B cell (primary cell): Measurements from ENCODE around the gene ABHD17C. TPM values are rescaled to one million over a fixed set of nuclear protein-coding genes. Genes with fewer than 3 reads are reported as not detected.

ENCODE experiments used
- ATAC-seq: fragments of 200-7000 bp; cut with Tn5 transposase; one replicate; pipeline ENCODE4 v1.10.0; 2021; ENCODE audit warnings: low read depth, mild to moderate bottlenecking, moderate number of reproducible peaks, moderate library complexity
- CTCF ChIA-PET: fragments of 350-600 bp; sonication (Branson Sonifier 250); formaldehyde crosslinking; loops from one replicate; lab custom pipeline; 2021; ENCODE audit warnings: antibody characterized with exemption, inconsistent platforms; lab: Charles Lee
- POLR2A ChIA-PET: fragments of 350-600 bp; sonication (Branson Sonifier 250); formaldehyde crosslinking; loops from one replicate; lab custom pipeline; 2021; ENCODE audit warnings: antibody characterized with exemption; lab: Charles Lee
- DNase-seq: peaks from one replicate; pipeline ENCODE4 v3.0.0; 2013
- H2AFZ ChIP-seq: 2 replicates; pipeline ENCODE4 v1.6.1; 2012; ENCODE audit warnings: mild to moderate bottlenecking, low read depth, low read length; ENCODE audit not compliant: insufficient read depth, poor library complexity, severe bottlenecking
- H3K27ac ChIP-seq, 2 donors: 1 replicate in 1 of 2; 2 replicates in 1 of 2; pipeline ENCODE4 v1.5.1; 2012 to 2013; ENCODE audit warnings: low read length in 2 of 2, mild to moderate bottlenecking in 2 of 2, moderate library complexity in 1 of 2
- H3K27me3 ChIP-seq, 4 experiments: fragments of 200-600 bp in 1 of 4; sonication (generic) in 1 of 4; replicated peaks in 1 of 4; 1 replicate in 2 of 4; 2 replicates in 2 of 4; pipeline versions ENCODE4 v1.6.1 to v1.7.0; 2013 to 2016; ENCODE audit warnings: low read length in 3 of 4, mild to moderate bottlenecking in 2 of 4, mixed read lengths in 1 of 4, moderate library complexity in 1 of 4; ENCODE audit not compliant: insufficient read depth in 4 of 4, control insufficient read depth in 3 of 4; ENCODE audit errors: control extremely low read depth in 1 of 4
- H3K36me3 ChIP-seq, 2 experiments: replicated peaks in 1 of 2; 1 replicate in 1 of 2; 2 replicates in 1 of 2; pipeline versions ENCODE4 v1.6.1 to v1.7.1; 2013; ENCODE audit warnings: low read length in 1 of 2; ENCODE audit not compliant: insufficient read depth in 2 of 2, control insufficient read depth in 1 of 2; ENCODE audit errors: control extremely low read depth in 1 of 2, extremely low read depth in 1 of 2
- H3K4me1 ChIP-seq, 2 donors: fragments of 200-600 bp in 1 of 2; sonication (generic) in 1 of 2; 1 replicate in 1 of 2; 2 replicates in 1 of 2; pipeline versions ENCODE4 v1.5.1 to v1.6.1; 2013 to 2017; ENCODE audit warnings: low read length in 2 of 2; ENCODE audit not compliant: control insufficient read depth in 2 of 2, insufficient read depth in 2 of 2
- H3K4me2 ChIP-seq: replicated peaks from 2 replicates; pipeline ENCODE3; 2012; ENCODE audit warnings: mild to moderate bottlenecking, low read depth, low read length; ENCODE audit not compliant: poor library complexity, severe bottlenecking
- H3K4me3 ChIP-seq, 5 experiments: fragments of 200-600 bp in 1 of 5; sonication (generic) in 1 of 5; 1 replicate in 3 of 5; 2 replicates in 2 of 5; pipeline versions ENCODE4 v1.5.1 to v1.7.0; 2011 to 2016; ENCODE audit warnings: low read length in 4 of 5, mild to moderate bottlenecking in 4 of 5, low read depth in 2 of 5, control low read depth in 1 of 5, moderate library complexity in 1 of 5; ENCODE audit not compliant: insufficient read depth in 1 of 5; ENCODE audit errors: control extremely low read depth in 1 of 5, extremely low read depth in 1 of 5
- H3K79me2 ChIP-seq: fragments of 200-600 bp; sonication (generic); one replicate; pipeline ENCODE4 v1.6.0; 2016; ENCODE audit warnings: low read length; ENCODE audit not compliant: control insufficient read depth, insufficient read depth
- H3K9ac ChIP-seq: fragments of 200-600 bp; sonication (generic); 2 replicates; pipeline ENCODE4 v1.6.1; 2017; ENCODE audit warnings: mild to moderate bottlenecking, low read length, moderate library complexity
- H3K9me3 ChIP-seq, 3 donors: one replicate each; pipeline versions ENCODE4 v1.6.1 to v1.7.1; 2013; ENCODE audit warnings: low read length in 2 of 3; ENCODE audit not compliant: control insufficient read depth in 2 of 3, insufficient read depth in 1 of 3; ENCODE audit errors: control extremely low read depth in 1 of 3
- H4K20me1 ChIP-seq: 2 replicates; pipeline ENCODE4 v1.6.0; 2012; ENCODE audit warnings: mild to moderate bottlenecking, low read length; ENCODE audit not compliant: insufficient read depth, control insufficient read depth, poor library complexity, severe bottlenecking
- H3K27ac Mint-ChIP-seq: one replicate; pipeline ENCODE4 v1.8.0; 2021; ENCODE audit warnings: mixed read lengths
- H3K27me3 Mint-ChIP-seq: one replicate; pipeline ENCODE4 v1.8.0; 2021; ENCODE audit warnings: mixed read lengths
- H3K4me1 Mint-ChIP-seq: one replicate; pipeline ENCODE4 v1.8.0; 2021; ENCODE audit warnings: mixed read lengths
- H3K4me3 Mint-ChIP-seq: one replicate; pipeline ENCODE4 v1.8.0; 2021; ENCODE audit warnings: mixed read lengths
- H3K9me3 Mint-ChIP-seq: one replicate; pipeline ENCODE4 v1.8.0; 2022; ENCODE audit warnings: mixed read lengths; ENCODE audit not compliant: insufficient read depth
- CTCF ChIP-seq: fragments of 200-600 bp; IDR thresholded peaks from one replicate; pipeline ENCODE4 v1.8.0; 2022; ENCODE audit warnings: antibody characterized with exemption, mild to moderate bottlenecking
- EZH2 ChIP-seq: IDR thresholded peaks from 2 replicates; pipeline ENCODE4 v1.6.1; 2012; ENCODE audit warnings: borderline replicate concordance, low read depth, mild to moderate bottlenecking, moderate library complexity, low read length; ENCODE audit not compliant: insufficient read depth, poor library complexity, severe bottlenecking
- WGBS: methylation state at CpG from one replicate; pipeline ENCODE4 v1.1.5; 2013; ENCODE audit warnings: missing lambda C conversion rate; ENCODE audit not compliant: insufficient coverage; 5-methylcytosine and 5-hydroxymethylcytosine counted together
- intact Hi-C: fragments of 100-400 bp; cut with micrococcal nuclease; formaldehyde crosslinking; loops from one replicate; pipeline ENCODE4 v1.10.0; 2022
- polyA plus RNA-seq: library from polyadenylated mRNA; depleted of rRNA; stranded (reverse); fragments of >200 nt; gene quantifications from 2 replicates; pipeline ENCODE4 v1.2.3, GENCODE V29; 2012
- total RNA-seq, 2 donors: library from RNA; stranded (reverse); fragments of 120-200 nt in 1 of 2; gene quantifications; 1 replicate in 1 of 2; 2 replicates in 1 of 2; pipeline versions ENCODE4 v1.2.3 to v1.2.4, GENCODE V29; 2013 to 2022

Gene ABHD17C
- total and polyA plus RNA-seq, 2 donors (not counting 1 experiment from before 2014, with no cell fraction given): 0.78 to 1.9 TPM

- ChIA-PET POLR2A (no interaction called here), CTCF (no interaction called here)
- H2AFZ ChIP-seq: no peak overlapping the region
- no peak overlapping the region for H3K27ac ChIP-seq
- Mint-ChIP-seq H3K27me3 (no peaks in the 10 kb centered on the region), H3K4me3 (no peak overlapping the region), H3K27ac (no peak overlapping the region), H3K9me3 (no peaks in the 10 kb centered on the region), H3K4me1 (no peaks in the 10 kb centered on the region)
- TF ChIP-seq EZH2 (no peak), CTCF (no peak)
- H3K4me3 ChIP-seq: no peak overlapping the region
- WGBS: 67% methylated on average over 2 of the region's 4 CpGs
- H4K20me1 ChIP-seq: no peaks in the 10 kb centered on the region
- H3K4me1 ChIP-seq: no peaks in the 10 kb centered on the region
- no peaks in the 10 kb centered on the region for H3K36me3 ChIP-seq
- H3K27me3 ChIP-seq: no peaks in the 10 kb centered on the region
- no peak overlapping the region for H3K4me2 ChIP-seq
- no peak for DNase-seq
- ATAC-seq: no peak
- no peaks in the 10 kb centered on the region for H3K9me3 ChIP-seq
- intact Hi-C loops: no loop called here
- H3K9ac ChIP-seq: no peak overlapping the region
- H3K79me2 ChIP-seq: no peaks in the 10 kb centered on the region
Measured at GRCh38 chr15:80736560-80736959, 41.5 kb downstream of the ABHD17C start.

GRCh38 chr15:80739919-80740318 is 44.8 kb downstream of the ABHD17C start:
- Histone ChIP-seq H3K9ac (no peak overlapping the region), H3K36me3 (no peaks in the 10 kb centered on the region), H3K27me3 (no peaks in the 10 kb centered on the region), H3K4me1 (no peaks in the 10 kb centered on the region), H3K79me2 (no peaks in the 10 kb centered on the region), H3K4me2 (no peak overlapping the region), H3K27ac (no peak overlapping the region), H4K20me1 (no peaks in the 10 kb centered on the region), H3K4me3 (no peak overlapping the region), H2AFZ (no peak overlapping the region), H3K9me3 (no peaks in the 10 kb centered on the region)
- ChIA-PET POLR2A (no interaction called here), CTCF (no interaction called here)
- Mint-ChIP-seq H3K27me3 (no peaks in the 10 kb centered on the region), H3K9me3 (no peaks in the 10 kb centered on the region), H3K4me1 (no peaks in the 10 kb centered on the region), H3K27ac (no peak overlapping the region), H3K4me3 (no peak overlapping the region)
- intact Hi-C loops: no loop called here
- DNase-seq (no peak), ATAC-seq (no peak)
- no peak for TF ChIP-seq EZH2
- no peak for TF ChIP-seq CTCF
- WGBS: 96% methylated on average over 2 of the region's 3 CpGs
